Measurements from ENCODE around the gene MT2A. TPM values are rescaled to one million over a fixed set of nuclear protein-coding genes. Genes with fewer than 3 reads are reported as not detected.
A peak's percentile ranks its signal among the peaks of the same experiment; 100 is the strongest.
"Not testable (repeated sequence)": the region's sequence is repeated elsewhere in the genome, so short reads cannot be mapped to it uniquely, and the experiment has no call there.

The MT2A gene
- 100 to 1,000 TPM; 186 to 438 (median 301) TPM for total RNA-seq

GRCh38 chr16:56608043-56608875, at the start of gene MT2A:
TSS of gene MT2A (plus strand) at chr16:56608584. CDS start at chr16:56608656, 72 bp downstream.
- Mint-ChIP-seq H3K4me1 (ENCODE audit: low read depth) (peaks cover 61% of the 10 kb centered on the region), H3K27me3 (ENCODE audit: low read depth) (no peaks in the 10 kb centered on the region), H3K36me3 (ENCODE audit: insufficient read depth) (no peaks in the 10 kb centered on the region), H3K9me3 (no peaks in the 10 kb centered on the region), H3K4me3 (peak within 1 kb of the TSS; percentile 92)
- ATAC-seq, result peak; percentile 81 to 86
- peak; percentile 79 for DNase-seq

GRCh38 chr16:56559109-56559508, 49.3 kb upstream of the MT2A start:
- no peaks in the 10 kb centered on the region for H3K4me1 Mint-ChIP-seq (ENCODE audit: low read depth)
- H3K9me3 Mint-ChIP-seq, result no peaks in the 10 kb centered on the region
- DNase-seq (no peak), ATAC-seq (no peak)
- no peaks in the 10 kb centered on the region for H3K36me3 Mint-ChIP-seq (ENCODE audit: insufficient read depth)
- H3K27me3 Mint-ChIP-seq (ENCODE audit: low read depth), result peaks cover 15% of the 10 kb centered on the region
- H3K4me3 Mint-ChIP-seq, result no peak overlapping the region

- H3K36me3 Mint-ChIP-seq (ENCODE audit: insufficient read depth), result no peaks in the 10 kb centered on the region
- H3K27me3 Mint-ChIP-seq (ENCODE audit: low read depth), result peaks cover 13% of the 10 kb centered on the region
- H3K9me3 Mint-ChIP-seq, result no peaks in the 10 kb centered on the region
- DNase-seq (no peak), ATAC-seq (no peak)
- H3K4me1 Mint-ChIP-seq (ENCODE audit: low read depth), result no peaks in the 10 kb centered on the region
- H3K4me3 Mint-ChIP-seq, result no peak overlapping the region
Measured at GRCh38 chr16:56560447-56560846, 47.9 kb upstream of the MT2A start.

- no peaks in the 10 kb centered on the region for H3K9me3 Mint-ChIP-seq
- H3K4me3 Mint-ChIP-seq, result no peak overlapping the region
- ATAC-seq (no peak), DNase-seq (no peak)
- H3K4me1 Mint-ChIP-seq (ENCODE audit: low read depth), result no peaks in the 10 kb centered on the region
- H3K27me3 Mint-ChIP-seq (ENCODE audit: low read depth), result peaks cover 10% of the 10 kb centered on the region
- H3K36me3 Mint-ChIP-seq (ENCODE audit: insufficient read depth), result no peaks in the 10 kb centered on the region
Measured at GRCh38 chr16:56561126-56561525, 47.3 kb upstream of the MT2A start.

- peaks cover 7% of the 10 kb centered on the region for H3K27me3 Mint-ChIP-seq (ENCODE audit: low read depth)
- no peak within 1 kb of the TSS for H3K4me3 Mint-ChIP-seq
- ATAC-seq (no peak), DNase-seq (no peak)
- no peaks in the 10 kb centered on the region for H3K4me1 Mint-ChIP-seq (ENCODE audit: low read depth)
- no peaks in the 10 kb centered on the region for H3K9me3 Mint-ChIP-seq
- no peaks in the 10 kb centered on the region for H3K36me3 Mint-ChIP-seq (ENCODE audit: insufficient read depth)
Measured at GRCh38 chr16:56564793-56565477, 43.4 kb upstream of the MT2A start, which contains the start of gene MT4. TSS of gene MT4 (plus strand) at chr16:56565073. CDS start at chr16:56565129, 56 bp downstream.

- DNase-seq (no peak), ATAC-seq (no peak)
- Mint-ChIP-seq H3K4me1 (ENCODE audit: low read depth) (no peaks in the 10 kb centered on the region), H3K36me3 (ENCODE audit: insufficient read depth) (no peaks in the 10 kb centered on the region), H3K4me3 (no peak overlapping the region), H3K27me3 (ENCODE audit: low read depth) (peaks cover 3% of the 10 kb centered on the region), H3K9me3 (peaks cover 6% of the 10 kb centered on the region)
Measured at GRCh38 chr16:56569971-56570370, 38.4 kb upstream of the MT2A start.

GRCh38 chr16:56571525-56571924, 36.9 kb upstream of the MT2A start:
- no peak overlapping the region for H3K4me3 Mint-ChIP-seq
- DNase-seq, result no peak
- peaks cover 3% of the 10 kb centered on the region for H3K27me3 Mint-ChIP-seq (ENCODE audit: low read depth)
- peaks cover 6% of the 10 kb centered on the region for H3K9me3 Mint-ChIP-seq
- no peak for ATAC-seq
- H3K36me3 Mint-ChIP-seq (ENCODE audit: insufficient read depth), result no peaks in the 10 kb centered on the region
- H3K4me1 Mint-ChIP-seq (ENCODE audit: low read depth), result no peaks in the 10 kb centered on the region

GRCh38 chr16:56574625-56575024, 33.8 kb upstream of the MT2A start:
- H3K27me3 Mint-ChIP-seq (ENCODE audit: low read depth), result no peaks in the 10 kb centered on the region
- H3K36me3 Mint-ChIP-seq (ENCODE audit: insufficient read depth), result no peaks in the 10 kb centered on the region
- no peak overlapping the region for H3K4me3 Mint-ChIP-seq
- H3K9me3 Mint-ChIP-seq, result peaks cover 6% of the 10 kb centered on the region
- H3K4me1 Mint-ChIP-seq (ENCODE audit: low read depth), result peaks cover 4% of the 10 kb centered on the region
- no peak for DNase-seq
- no peak for ATAC-seq

- no peaks in the 10 kb centered on the region for H3K36me3 Mint-ChIP-seq (ENCODE audit: insufficient read depth)
- no peak overlapping the region for H3K4me3 Mint-ChIP-seq
- peaks cover 4% of the 10 kb centered on the region for H3K4me1 Mint-ChIP-seq (ENCODE audit: low read depth)
- DNase-seq (peak; percentile 77), ATAC-seq (peak; percentile 100)
- H3K9me3 Mint-ChIP-seq, result peaks cover 6% of the 10 kb centered on the region
- H3K27me3 Mint-ChIP-seq (ENCODE audit: low read depth), result no peaks in the 10 kb centered on the region
Measured at GRCh38 chr16:56576585-56577299, 31.6 kb upstream of the MT2A start.

- no peaks in the 10 kb centered on the region for H3K27me3 Mint-ChIP-seq (ENCODE audit: low read depth)
- ATAC-seq (no peak), DNase-seq (no peak)
- no peak overlapping the region for H3K4me3 Mint-ChIP-seq
- no peaks in the 10 kb centered on the region for H3K36me3 Mint-ChIP-seq (ENCODE audit: insufficient read depth)
- peaks cover 6% of the 10 kb centered on the region for H3K9me3 Mint-ChIP-seq
- peaks cover 4% of the 10 kb centered on the region for H3K4me1 Mint-ChIP-seq (ENCODE audit: low read depth)
Measured at GRCh38 chr16:56577300-56577625, 31.1 kb upstream of the MT2A start.

GRCh38 chr16:56580391-56581048, 27.9 kb upstream of the MT2A start:
- Mint-ChIP-seq H3K9me3 (no peaks in the 10 kb centered on the region), H3K27me3 (ENCODE audit: low read depth) (no peaks in the 10 kb centered on the region), H3K36me3 (ENCODE audit: insufficient read depth) (no peaks in the 10 kb centered on the region), H3K4me3 (no peak overlapping the region), H3K4me1 (ENCODE audit: low read depth) (peaks cover 4% of the 10 kb centered on the region)
- DNase-seq, result no peak
- ATAC-seq, result no peak

- not testable (repeated sequence) for H3K27me3 Mint-ChIP-seq (ENCODE audit: low read depth); H3K4me1 Mint-ChIP-seq (ENCODE audit: low read depth); H3K9me3 Mint-ChIP-seq; DNase-seq; ATAC-seq; H3K4me3 Mint-ChIP-seq; H3K36me3 Mint-ChIP-seq (ENCODE audit: insufficient read depth)
Measured at GRCh38 chr16:56582911-56583310, 25.5 kb upstream of the MT2A start.

GRCh38 chr16:56583351-56584168, 24.8 kb upstream of the MT2A start:
- Mint-ChIP-seq H3K36me3 (ENCODE audit: insufficient read depth) (no peaks in the 10 kb centered on the region), H3K4me3 (no peak overlapping the region), H3K4me1 (ENCODE audit: low read depth) (no peaks in the 10 kb centered on the region), H3K9me3 (no peaks in the 10 kb centered on the region), H3K27me3 (ENCODE audit: low read depth) (peaks cover under 1% of the 10 kb centered on the region)
- DNase-seq (no peak), ATAC-seq (no peak)

Measured in activated T-cell treated with anti-CD3 and anti-CD28 coated beads, Interleukin-2, amount 50 U/mL, for 4 hours (primary cell).